GM19238 (cell line): Measurements from ENCODE around the gene ADAMTS2.

Source experiments
- DNase-seq: peaks from one replicate; pipeline ENCODE4 v3.0.0; 2011; ENCODE audit warnings: low spot score; ENCODE audit not compliant: insufficient read length

The ADAMTS2 gene

GRCh38 chr5:179235416-179236400 is 109.6 kb downstream of the ADAMTS2 start:
- DNase-seq = no peak

- no peak for DNase-seq
These were observed 110.6 kb downstream of the ADAMTS2 start for GRCh38 chr5:179234563-179235135.

- no peak for DNase-seq
These were observed 111.2 kb downstream of the ADAMTS2 start for GRCh38 chr5:179233909-179234562.

GRCh38 chr5:179232091-179232735 is 113.0 kb downstream of the ADAMTS2 start:
- DNase-seq = no peak

- DNase-seq = no peak
These were observed 114.0 kb downstream of the ADAMTS2 start for GRCh38 chr5:179231309-179231708.

- DNase-seq = no peak
These were observed 115.2 kb downstream of the ADAMTS2 start for GRCh38 chr5:179230061-179230461.

- no peak for DNase-seq
These were observed 115.9 kb downstream of the ADAMTS2 start for GRCh38 chr5:179229331-179229831.

- DNase-seq = no peak
These were observed 116.7 kb downstream of the ADAMTS2 start for GRCh38 chr5:179228341-179229121.

GRCh38 chr5:179227580-179228311 is 117.5 kb downstream of the ADAMTS2 start:
- no peak for DNase-seq

- DNase-seq = no peak
These were observed 118.1 kb downstream of the ADAMTS2 start for GRCh38 chr5:179227229-179227579.

GRCh38 chr5:179226696-179227095 is 118.6 kb downstream of the ADAMTS2 start:
- no peak for DNase-seq

GRCh38 chr5:179225387-179225786 is 119.9 kb downstream of the ADAMTS2 start:
- DNase-seq = no peak

- no peak for DNase-seq
These were observed 120.5 kb downstream of the ADAMTS2 start for GRCh38 chr5:179224741-179225140.

GRCh38 chr5:179223961-179224360 is 121.3 kb downstream of the ADAMTS2 start:
- DNase-seq = no peak

- no peak for DNase-seq
These were observed 121.7 kb downstream of the ADAMTS2 start for GRCh38 chr5:179223528-179223927.

GRCh38 chr5:179222246-179223017 is 122.8 kb downstream of the ADAMTS2 start:
- no peak for DNase-seq

- no peak for DNase-seq
These were observed 123.4 kb downstream of the ADAMTS2 start for GRCh38 chr5:179221877-179222220.

- DNase-seq = no peak
These were observed 123.9 kb downstream of the ADAMTS2 start for GRCh38 chr5:179221196-179221876.

- DNase-seq = no peak
These were observed 124.5 kb downstream of the ADAMTS2 start for GRCh38 chr5:179220716-179221115.
